Neural progenitor cell (in vitro differentiated cells): ENCODE measurements around the gene SEC16A. TPM values are rescaled to one million over a fixed set of nuclear protein-coding genes. Genes with fewer than 3 reads are reported as not detected.
"Not testable (repeated sequence)": the region's sequence is repeated elsewhere in the genome, so short reads cannot be mapped to it uniquely, and the experiment has no call there.

Experiments
- DNase-seq: peaks from one replicate; pipeline ENCODE4 v3.0.0-alpha.2; 2016; ENCODE audit warnings: low spot score
- H2AFZ ChIP-seq: fragments of 200-600 bp; sonication (generic); replicated peaks from 2 replicates; pipeline ENCODE4 v1.6.1; 2016; ENCODE audit warnings: antibody characterized with exemption
- H3F3A ChIP-seq: fragments of 200-600 bp; sonication (generic); 2 replicates; pipeline ENCODE4 v1.6.1; 2016; ENCODE audit warnings: antibody characterized with exemption, low read depth
- H3K27ac ChIP-seq: fragments of 200-600 bp; sonication (generic); 2 replicates; pipeline ENCODE4 v1.5.1; 2016; ENCODE audit warnings: mild to moderate bottlenecking
- H3K27me3 ChIP-seq: fragments of 200-600 bp; sonication (generic); 2 replicates; pipeline ENCODE4 v1.6.1; 2016; ENCODE audit warnings: mild to moderate bottlenecking, moderate library complexity
- H3K36me3 ChIP-seq: fragments of 200-600 bp; sonication (generic); 2 replicates; pipeline ENCODE4 v1.5.1; 2016
- H3K4me1 ChIP-seq: fragments of 200-600 bp; sonication (generic); 2 replicates; pipeline ENCODE4 v1.6.1; 2016; ENCODE audit warnings: mixed run types
- H3K4me2 ChIP-seq: fragments of 200-600 bp; sonication (generic); 2 replicates; pipeline ENCODE4 v1.6.1; 2016
- H3K4me3 ChIP-seq: fragments of 200-600 bp; sonication (generic); 2 replicates; pipeline ENCODE4 v1.5.1; 2016
- H3K79me2 ChIP-seq: fragments of 200-600 bp; sonication (generic); 2 replicates; pipeline ENCODE4 v1.6.1; 2016; ENCODE audit warnings: low read depth
- H3K9ac ChIP-seq: fragments of 200-600 bp; sonication (generic); 2 replicates; pipeline ENCODE4 v1.6.1; 2016
- H3K9me3 ChIP-seq: fragments of 200-600 bp; sonication (generic); 2 replicates; pipeline ENCODE4 v1.5.1; 2016; ENCODE audit warnings: low read depth
- H4K20me1 ChIP-seq: fragments of 200-600 bp; sonication (generic); 2 replicates; pipeline ENCODE4 v1.6.1; 2016; ENCODE audit warnings: low read depth
- H3K27ac Mint-ChIP-seq: 3 replicates; pipeline ENCODE4 v1.8.0; 2021; ENCODE audit warnings: mixed read lengths
- H3K27me3 Mint-ChIP-seq: 2 replicates; pipeline ENCODE4 v1.8.0; 2022; ENCODE audit warnings: low read depth, mild to moderate bottlenecking, inconsistent platforms, moderate library complexity, mixed read lengths; ENCODE audit not compliant: insufficient read depth
- H3K36me3 Mint-ChIP-seq: 3 replicates; pipeline ENCODE4 v1.8.0; 2021; ENCODE audit warnings: mixed read lengths
- H3K4me1 Mint-ChIP-seq: 3 replicates; pipeline ENCODE4 v1.8.0; 2021; ENCODE audit warnings: mixed read lengths
- H3K4me3 Mint-ChIP-seq: 3 replicates; pipeline ENCODE4 v1.8.0; 2021; ENCODE audit warnings: mild to moderate bottlenecking, moderate library complexity, mixed read lengths
- H3K9me3 Mint-ChIP-seq: 3 replicates; pipeline ENCODE4 v1.8.0; 2020; ENCODE audit warnings: mixed read lengths
- EZH2 ChIP-seq: fragments of 200-600 bp; sonication (generic); IDR thresholded peaks from 2 replicates; pipeline ENCODE4 v1.6.1; 2017; ENCODE audit warnings: antibody characterized with exemption, mild to moderate bottlenecking, moderate library complexity
- EZH2phosphoT487 ChIP-seq: fragments of 200-600 bp; sonication (generic); IDR thresholded peaks from 2 replicates; pipeline ENCODE4 v1.6.1; 2017; ENCODE audit warnings: antibody characterized with exemption
- total RNA-seq: library from RNA; depleted of rRNA; stranded (reverse); fragments of >200 nt; gene quantifications from 2 replicates; pipeline ENCODE4 v1.2.3, GENCODE V29; 2015; ENCODE audit warnings: low replicate concordance
- TF ChIP-seq, protein P1 (sequence below): fragments of 200-600 bp; sonication (generic); IDR thresholded peaks from 2 replicates; pipeline ENCODE4 v1.5.1; 2017; ENCODE audit warnings: antibody characterized with exemption, mild to moderate bottlenecking

SEC16A gene
- total RNA-seq, 1 donor from 2014 or later: 16.8 TPM

DNA sequence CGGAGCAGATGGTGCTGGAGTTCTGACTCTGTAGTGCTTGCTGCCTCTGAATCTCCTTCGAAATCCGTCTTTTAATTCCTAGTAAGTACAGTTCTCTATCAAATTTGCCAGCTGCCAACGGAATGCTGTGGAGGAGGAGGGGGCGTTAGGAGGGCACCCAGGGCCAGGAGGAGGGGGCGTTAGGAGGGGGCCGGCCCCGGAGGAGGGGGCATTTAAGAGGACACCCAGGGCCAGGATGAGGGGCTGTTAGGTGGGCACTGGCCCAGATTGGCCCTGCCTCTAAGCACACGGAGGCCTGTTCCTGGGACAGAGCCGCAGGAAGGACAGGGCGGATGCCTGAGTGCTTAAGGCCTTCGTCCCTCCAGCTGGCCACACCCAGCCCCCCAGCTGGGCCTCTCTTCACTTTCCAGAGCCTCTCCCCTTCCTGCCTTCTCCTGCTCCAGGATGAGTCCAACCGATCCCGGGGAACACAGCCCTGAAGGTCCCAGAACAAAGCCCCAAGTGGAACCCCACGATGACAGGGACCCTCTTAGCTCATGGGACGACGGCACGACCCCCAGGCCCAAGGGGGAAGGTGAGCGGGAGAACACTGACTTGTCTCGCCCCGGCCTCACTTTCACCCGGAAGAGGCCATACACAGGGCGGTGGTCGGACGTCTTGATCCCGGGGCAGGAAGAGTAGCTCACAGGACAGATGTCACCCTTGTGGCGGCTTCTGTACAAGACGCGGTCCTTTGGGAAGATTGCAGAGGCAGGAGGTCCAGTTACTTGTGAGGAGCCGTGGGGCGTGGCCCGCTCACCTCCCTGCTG lies 53.0 kb downstream of the SEC16A start:
- peaks cover 3% of the 10 kb centered on the region for H3K36me3 Mint-ChIP-seq
- Histone ChIP-seq H3K4me1 (no peaks in the 10 kb centered on the region), H3K27me3 (no peaks in the 10 kb centered on the region), H2AFZ (no peak overlapping the region), H3K36me3 (no peaks in the 10 kb centered on the region), H3F3A (no peaks in the 10 kb centered on the region), H3K4me2 (no peak overlapping the region), H3K79me2 (peaks cover 4% of the 10 kb centered on the region), H3K27ac (no peak overlapping the region), H4K20me1 (peaks cover 3% of the 10 kb centered on the region), H3K4me3 (no peak overlapping the region), H3K9ac (no peak overlapping the region), H3K9me3 (no peaks in the 10 kb centered on the region)
- no peak overlapping the region for H3K4me3 Mint-ChIP-seq
- no peak for DNase-seq
- no peak overlapping the region for H3K27ac Mint-ChIP-seq
- no peaks in the 10 kb centered on the region for H3K9me3 Mint-ChIP-seq
- H3K4me1 Mint-ChIP-seq: no peaks in the 10 kb centered on the region
- TF ChIP-seq, protein P1, sequence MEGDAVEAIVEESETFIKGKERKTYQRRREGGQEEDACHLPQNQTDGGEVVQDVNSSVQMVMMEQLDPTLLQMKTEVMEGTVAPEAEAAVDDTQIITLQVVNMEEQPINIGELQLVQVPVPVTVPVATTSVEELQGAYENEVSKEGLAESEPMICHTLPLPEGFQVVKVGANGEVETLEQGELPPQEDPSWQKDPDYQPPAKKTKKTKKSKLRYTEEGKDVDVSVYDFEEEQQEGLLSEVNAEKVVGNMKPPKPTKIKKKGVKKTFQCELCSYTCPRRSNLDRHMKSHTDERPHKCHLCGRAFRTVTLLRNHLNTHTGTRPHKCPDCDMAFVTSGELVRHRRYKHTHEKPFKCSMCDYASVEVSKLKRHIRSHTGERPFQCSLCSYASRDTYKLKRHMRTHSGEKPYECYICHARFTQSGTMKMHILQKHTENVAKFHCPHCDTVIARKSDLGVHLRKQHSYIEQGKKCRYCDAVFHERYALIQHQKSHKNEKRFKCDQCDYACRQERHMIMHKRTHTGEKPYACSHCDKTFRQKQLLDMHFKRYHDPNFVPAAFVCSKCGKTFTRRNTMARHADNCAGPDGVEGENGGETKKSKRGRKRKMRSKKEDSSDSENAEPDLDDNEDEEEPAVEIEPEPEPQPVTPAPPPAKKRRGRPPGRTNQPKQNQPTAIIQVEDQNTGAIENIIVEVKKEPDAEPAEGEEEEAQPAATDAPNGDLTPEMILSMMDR: no peak
- TF ChIP-seq EZH2phosphoT487 (no peak), EZH2 (no peak)
- peaks cover 4% of the 10 kb centered on the region for H3K27me3 Mint-ChIP-seq

DNA sequence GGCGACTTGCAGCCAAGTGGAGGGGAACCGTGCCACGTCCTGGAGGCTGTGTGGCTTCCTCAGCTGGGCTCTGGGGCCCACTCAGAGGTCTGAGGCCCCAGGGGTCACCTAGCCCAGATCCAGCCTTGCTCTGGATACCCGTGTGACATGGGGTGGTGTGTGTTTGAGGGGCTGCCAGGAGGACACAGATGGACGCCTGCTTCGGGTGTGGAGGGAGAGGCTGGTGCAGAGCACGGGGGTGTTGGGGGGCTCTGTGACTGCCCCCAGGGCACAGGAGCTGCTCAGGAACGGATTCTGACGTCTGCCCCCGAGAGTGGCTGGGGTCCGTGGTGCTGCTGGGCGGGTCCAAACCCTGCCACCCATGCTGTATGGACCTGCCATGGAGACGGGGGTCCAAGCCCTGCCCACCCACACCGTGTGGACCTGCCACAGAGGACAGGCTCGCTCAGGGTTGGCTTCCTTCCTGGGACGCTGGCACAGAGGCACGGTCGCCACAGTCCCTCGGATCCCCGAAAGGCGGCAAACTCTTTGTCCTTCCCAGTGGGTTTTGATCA lies 53.7 kb downstream of the SEC16A start:
- Histone ChIP-seq H3K9ac (no peak overlapping the region), H3K4me2 (no peak overlapping the region), H4K20me1 (no peaks in the 10 kb centered on the region), H3K36me3 (no peaks in the 10 kb centered on the region), H3F3A (no peaks in the 10 kb centered on the region), H3K9me3 (no peaks in the 10 kb centered on the region), H3K27ac (peak overlapping the region; percentile 29), H3K79me2 (no peaks in the 10 kb centered on the region), H2AFZ (no peak overlapping the region), H3K4me3 (no peak overlapping the region), H3K27me3 (no peaks in the 10 kb centered on the region), H3K4me1 (no peaks in the 10 kb centered on the region)
- TF ChIP-seq, protein P1: no peak
- TF ChIP-seq EZH2phosphoT487 (no peak), EZH2 (no peak)
- Mint-ChIP-seq H3K4me1 (no peaks in the 10 kb centered on the region), H3K4me3 (no peak overlapping the region), H3K27ac (no peak overlapping the region), H3K9me3 (no peaks in the 10 kb centered on the region), H3K36me3 (peaks cover 3% of the 10 kb centered on the region), H3K27me3 (peaks cover 4% of the 10 kb centered on the region)
- no peak for DNase-seq

DNA sequence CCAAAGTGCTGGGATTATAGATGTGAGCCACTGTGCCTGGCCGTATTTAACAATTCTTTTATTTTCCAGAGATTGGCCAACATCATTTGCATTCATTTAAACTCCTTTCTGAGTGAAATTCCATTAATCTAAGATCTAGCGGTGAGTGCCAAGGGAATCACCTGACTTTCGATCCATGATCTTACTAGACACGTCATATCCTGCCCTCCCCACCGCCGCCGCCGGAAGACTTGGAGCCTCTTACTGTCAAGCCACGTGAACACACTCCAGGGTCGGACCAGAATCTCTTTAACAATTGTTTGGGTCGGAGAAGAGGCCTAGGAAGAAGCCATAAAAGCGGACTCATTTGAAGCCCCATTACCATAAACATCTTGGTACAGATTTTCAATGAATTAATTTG lies 56.1 kb downstream of the SEC16A start:
- Mint-ChIP-seq H3K4me1 (no peaks in the 10 kb centered on the region), H3K36me3 (peaks cover 5% of the 10 kb centered on the region), H3K9me3 (no peaks in the 10 kb centered on the region), H3K27ac (no peak overlapping the region), H3K27me3 (peaks cover 4% of the 10 kb centered on the region), H3K4me3 (no peak overlapping the region)
- no peak overlapping the region for H3K4me2 ChIP-seq
- no peaks in the 10 kb centered on the region for H3K79me2 ChIP-seq
- H3K4me1 ChIP-seq: no peaks in the 10 kb centered on the region
- DNase-seq: no peak
- TF ChIP-seq EZH2 (no peak), EZH2phosphoT487 (no peak)
- TF ChIP-seq, protein P1: no peak
- no peaks in the 10 kb centered on the region for H3F3A ChIP-seq
- no peak overlapping the region for H3K27ac ChIP-seq
- no peaks in the 10 kb centered on the region for H3K9me3 ChIP-seq
- no peaks in the 10 kb centered on the region for H3K27me3 ChIP-seq
- no peak overlapping the region for H3K9ac ChIP-seq
- no peaks in the 10 kb centered on the region for H4K20me1 ChIP-seq
- no peak overlapping the region for H2AFZ ChIP-seq
- H3K36me3 ChIP-seq: no peaks in the 10 kb centered on the region
- no peak overlapping the region for H3K4me3 ChIP-seq

DNA sequence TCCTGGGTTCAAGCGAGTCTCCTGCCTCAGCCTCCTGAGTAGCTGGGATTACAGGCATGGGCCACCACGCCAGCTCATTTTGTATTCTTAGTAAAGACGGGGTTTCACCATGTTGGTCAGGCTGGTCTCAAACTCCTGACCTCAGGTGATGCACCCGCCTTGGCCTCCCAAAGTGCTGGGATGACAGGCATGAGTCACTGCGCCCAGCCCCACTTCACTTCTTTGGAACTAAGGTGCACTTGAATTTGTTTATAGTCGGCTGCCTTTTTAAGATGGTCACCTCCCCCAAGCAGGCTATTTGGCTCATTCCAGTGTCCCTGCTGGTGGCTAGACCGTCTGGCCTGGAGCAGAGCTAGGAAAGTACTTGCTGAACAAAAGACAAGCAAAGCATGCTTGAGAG lies 57.5 kb downstream of the SEC16A start:
- H2AFZ ChIP-seq, H3K36me3 Mint-ChIP-seq, DNase-seq, H3K9ac ChIP-seq, H3K9me3 ChIP-seq, H3K27me3 ChIP-seq, H3K79me2 ChIP-seq, H3K4me3 Mint-ChIP-seq, H3K4me1 ChIP-seq, H3K4me2 ChIP-seq, H3K27me3 Mint-ChIP-seq, H3K27ac ChIP-seq, H3K27ac Mint-ChIP-seq, H3K36me3 ChIP-seq, H3K4me1 Mint-ChIP-seq, H3K4me3 ChIP-seq, H3K9me3 Mint-ChIP-seq, H4K20me1 ChIP-seq, H3F3A ChIP-seq: not testable (repeated sequence)
